Measurements from ENCODE around the gene SLC7A6.

DNA sequence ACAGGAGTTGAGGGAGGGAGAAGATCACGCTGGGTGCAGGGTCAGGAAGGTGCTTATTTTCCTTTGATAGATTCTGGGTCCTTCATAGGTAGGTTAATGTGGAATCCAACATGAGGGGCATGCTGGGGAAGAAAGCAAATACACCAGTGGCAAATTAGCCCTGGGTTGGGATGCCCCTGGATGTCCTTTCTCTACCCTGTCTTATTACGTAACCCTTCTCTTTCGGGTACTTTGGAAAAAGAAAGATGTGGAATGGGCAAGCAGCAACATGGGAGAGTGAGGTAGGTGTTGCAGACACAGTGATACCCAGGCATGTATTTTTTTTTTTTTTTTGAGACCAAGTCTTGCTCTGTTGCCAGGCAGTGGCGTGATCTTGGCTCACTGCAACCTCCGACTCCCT is 9.1 kb downstream of the SLC7A6 start:
- TF ChIP-seq, protein P1, sequence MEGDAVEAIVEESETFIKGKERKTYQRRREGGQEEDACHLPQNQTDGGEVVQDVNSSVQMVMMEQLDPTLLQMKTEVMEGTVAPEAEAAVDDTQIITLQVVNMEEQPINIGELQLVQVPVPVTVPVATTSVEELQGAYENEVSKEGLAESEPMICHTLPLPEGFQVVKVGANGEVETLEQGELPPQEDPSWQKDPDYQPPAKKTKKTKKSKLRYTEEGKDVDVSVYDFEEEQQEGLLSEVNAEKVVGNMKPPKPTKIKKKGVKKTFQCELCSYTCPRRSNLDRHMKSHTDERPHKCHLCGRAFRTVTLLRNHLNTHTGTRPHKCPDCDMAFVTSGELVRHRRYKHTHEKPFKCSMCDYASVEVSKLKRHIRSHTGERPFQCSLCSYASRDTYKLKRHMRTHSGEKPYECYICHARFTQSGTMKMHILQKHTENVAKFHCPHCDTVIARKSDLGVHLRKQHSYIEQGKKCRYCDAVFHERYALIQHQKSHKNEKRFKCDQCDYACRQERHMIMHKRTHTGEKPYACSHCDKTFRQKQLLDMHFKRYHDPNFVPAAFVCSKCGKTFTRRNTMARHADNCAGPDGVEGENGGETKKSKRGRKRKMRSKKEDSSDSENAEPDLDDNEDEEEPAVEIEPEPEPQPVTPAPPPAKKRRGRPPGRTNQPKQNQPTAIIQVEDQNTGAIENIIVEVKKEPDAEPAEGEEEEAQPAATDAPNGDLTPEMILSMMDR (IDR thresholded peaks at IDR 0.05; ENCODE audit: insufficient read depth, low read depth, low read length): no peak
- no peak for TF ChIP-seq EZH2 (IDR thresholded peaks at IDR 0.05; ENCODE audit: insufficient read depth, low read length)
